Astrocyte of the cerebellum (primary cell): ENCODE measurements around the gene OSBPL3.

Source experiments
- DNase-seq: peaks from one replicate; pipeline ENCODE4 v3.0.0-alpha.2; 2011; ENCODE audit warnings: low read depth
- H3K4me3 ChIP-seq: 2 replicates; pipeline ENCODE4 v1.5.1; 2011; ENCODE audit warnings: mild to moderate bottlenecking, low read depth, low read length, moderate library complexity
- in situ Hi-C: cut with HindIII; loops from 2 replicates; pipeline ENCODE4 v1.10.0; 2017; ENCODE audit warnings: low sequenced_read_pairs
- TF ChIP-seq, protein P1 (sequence below): IDR thresholded peaks from 2 replicates; pipeline ENCODE4 v1.5.1; 2012; ENCODE audit warnings: low read length, low read depth, moderate library complexity, mild to moderate bottlenecking; ENCODE audit errors: missing control alignments

Gene OSBPL3

DNA sequence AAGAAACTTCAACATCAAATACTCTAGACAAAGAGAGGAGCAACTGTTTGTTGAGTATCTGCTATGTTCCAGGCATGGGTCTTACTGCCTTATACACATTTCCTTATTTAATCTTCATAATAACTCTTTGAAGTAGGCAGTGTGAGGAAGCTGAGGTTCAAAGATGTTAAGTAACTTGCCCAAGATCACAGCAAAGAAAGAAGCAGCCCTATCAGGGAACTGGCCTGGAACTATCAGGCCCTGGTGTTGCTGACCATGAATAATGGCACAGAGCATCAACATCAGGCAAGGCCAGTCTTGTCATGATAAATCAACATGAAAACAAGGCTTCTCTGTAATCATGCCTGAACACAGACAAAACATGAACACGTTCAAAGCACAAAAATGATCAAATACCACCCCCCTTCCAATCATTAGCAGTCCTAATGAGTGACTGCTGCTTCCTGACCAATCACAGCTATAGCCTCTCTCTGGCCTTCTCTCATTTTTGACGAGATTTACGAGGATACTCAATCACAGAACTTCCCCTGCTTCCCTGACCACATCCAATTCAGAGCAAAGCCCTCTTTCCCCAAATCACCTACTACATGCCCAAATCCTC is 225.0 kb downstream of the OSBPL3 start:
- in situ Hi-C loops = no loop called here
- no peak overlapping the region for H3K4me3 ChIP-seq
- TF ChIP-seq, protein P1, sequence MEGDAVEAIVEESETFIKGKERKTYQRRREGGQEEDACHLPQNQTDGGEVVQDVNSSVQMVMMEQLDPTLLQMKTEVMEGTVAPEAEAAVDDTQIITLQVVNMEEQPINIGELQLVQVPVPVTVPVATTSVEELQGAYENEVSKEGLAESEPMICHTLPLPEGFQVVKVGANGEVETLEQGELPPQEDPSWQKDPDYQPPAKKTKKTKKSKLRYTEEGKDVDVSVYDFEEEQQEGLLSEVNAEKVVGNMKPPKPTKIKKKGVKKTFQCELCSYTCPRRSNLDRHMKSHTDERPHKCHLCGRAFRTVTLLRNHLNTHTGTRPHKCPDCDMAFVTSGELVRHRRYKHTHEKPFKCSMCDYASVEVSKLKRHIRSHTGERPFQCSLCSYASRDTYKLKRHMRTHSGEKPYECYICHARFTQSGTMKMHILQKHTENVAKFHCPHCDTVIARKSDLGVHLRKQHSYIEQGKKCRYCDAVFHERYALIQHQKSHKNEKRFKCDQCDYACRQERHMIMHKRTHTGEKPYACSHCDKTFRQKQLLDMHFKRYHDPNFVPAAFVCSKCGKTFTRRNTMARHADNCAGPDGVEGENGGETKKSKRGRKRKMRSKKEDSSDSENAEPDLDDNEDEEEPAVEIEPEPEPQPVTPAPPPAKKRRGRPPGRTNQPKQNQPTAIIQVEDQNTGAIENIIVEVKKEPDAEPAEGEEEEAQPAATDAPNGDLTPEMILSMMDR = no peak
- DNase-seq = no peak

DNA sequence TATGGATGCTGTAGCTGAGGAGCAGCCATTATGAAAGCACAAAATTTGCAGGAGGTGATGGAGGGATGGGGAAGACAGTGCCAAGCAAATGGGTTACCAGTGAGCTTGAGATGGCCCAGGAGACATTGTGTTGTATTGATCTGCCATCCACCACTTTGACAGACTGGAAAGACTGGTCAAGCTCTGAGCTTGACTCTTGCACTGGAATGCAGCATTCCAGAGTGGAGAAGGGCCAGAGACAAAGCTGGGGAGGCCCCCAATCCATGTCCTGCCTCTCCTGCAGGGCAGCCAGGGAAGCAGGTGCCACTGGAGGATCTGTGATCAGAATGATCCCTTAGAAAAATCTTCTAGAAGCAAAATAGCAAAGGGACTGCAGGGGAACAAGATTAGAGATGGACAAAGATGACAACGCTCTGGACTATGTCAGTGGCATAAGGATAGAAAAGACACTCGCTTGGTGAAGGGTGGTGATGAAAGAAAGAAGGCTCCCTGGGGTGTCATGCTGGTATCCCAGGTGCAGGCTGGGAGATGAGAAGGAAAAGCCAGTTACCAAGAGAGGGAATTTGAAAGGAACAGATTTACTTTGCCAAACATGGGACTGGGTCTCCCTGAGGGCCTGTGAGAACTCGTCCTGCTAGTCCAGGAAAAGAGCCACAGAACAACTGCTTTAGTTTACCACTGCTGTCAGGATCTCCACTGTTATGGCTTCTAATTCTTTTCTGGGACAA is 227.7 kb downstream of the OSBPL3 start:
- DNase-seq = no peak
- no peak overlapping the region for H3K4me3 ChIP-seq
- TF ChIP-seq, protein P1 = no peak
- in situ Hi-C loops = no loop called here

DNA sequence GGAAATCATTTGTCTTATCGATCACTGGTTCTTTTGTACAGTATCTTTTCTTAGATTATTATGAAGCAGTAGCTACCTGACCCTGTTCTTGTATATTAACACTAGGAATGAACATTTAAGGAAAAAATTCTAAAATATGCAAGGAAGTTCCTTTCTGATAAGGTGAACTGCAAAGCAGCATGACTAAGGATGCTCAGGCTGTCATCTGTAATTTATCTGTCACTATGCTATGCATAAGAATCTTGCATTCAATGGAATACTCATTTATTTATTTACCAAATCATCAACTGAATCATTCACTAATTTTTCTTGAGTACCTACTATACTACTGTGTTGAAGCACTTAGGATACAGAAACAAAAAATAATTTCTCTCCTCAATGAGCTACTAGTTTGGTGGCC is 228.5 kb downstream of the OSBPL3 start:
- TF ChIP-seq, protein P1 = no peak
- DNase-seq = no peak
- in situ Hi-C loops = no loop called here
- no peak overlapping the region for H3K4me3 ChIP-seq

DNA sequence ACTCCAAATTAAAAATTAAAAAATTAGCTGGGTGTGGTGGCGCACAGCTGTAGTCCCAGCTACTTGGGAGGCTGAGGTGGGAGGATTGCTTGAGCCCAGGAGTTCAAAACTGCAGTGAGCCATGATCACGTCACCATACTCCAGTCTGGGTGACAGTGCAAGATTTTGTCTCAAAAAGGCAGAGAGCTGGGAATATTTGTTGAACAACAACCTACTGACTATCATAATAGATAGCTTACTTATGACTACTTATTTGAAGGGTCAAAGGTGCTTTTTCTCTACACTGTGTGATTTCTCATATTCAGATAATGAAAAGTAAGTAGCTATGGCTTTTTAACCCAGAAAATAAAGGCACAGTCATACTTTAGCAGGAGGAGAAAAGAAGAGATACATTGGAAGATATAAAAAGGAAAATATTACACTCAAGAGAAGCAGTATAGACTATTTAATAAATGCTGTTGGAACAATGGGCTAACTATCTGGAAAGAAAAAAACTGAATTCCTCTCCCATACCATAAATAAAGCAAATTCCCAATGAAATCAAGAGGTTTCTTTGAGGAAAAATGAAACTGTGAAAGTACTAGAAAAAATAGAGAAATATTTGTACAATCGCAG is 229.4 kb downstream of the OSBPL3 start:
- TF ChIP-seq, protein P1 = no peak
- DNase-seq = no peak
- in situ Hi-C loops = no loop called here

DNA sequence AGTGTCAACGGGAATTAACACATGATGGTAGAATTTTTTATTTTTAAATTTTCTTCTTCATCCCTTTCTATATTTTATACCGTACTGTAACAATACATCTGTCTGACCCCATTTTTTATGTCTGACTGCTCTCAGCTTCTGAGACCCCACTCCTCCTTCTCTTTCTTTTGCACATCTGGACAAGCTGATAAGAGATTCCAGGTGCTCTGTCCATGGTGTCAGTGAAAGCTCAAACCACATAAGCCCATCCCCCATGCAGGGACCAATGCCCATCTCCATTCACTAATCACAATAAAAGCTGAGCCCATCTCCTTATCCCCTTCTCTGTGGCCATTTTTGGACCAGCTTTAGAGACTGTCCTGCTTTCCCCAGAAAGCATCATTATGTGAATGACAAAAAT is 231.5 kb downstream of the OSBPL3 start:
- in situ Hi-C loops = no loop called here
- no peak for DNase-seq
- TF ChIP-seq, protein P1 = no peak
- no peak overlapping the region for H3K4me3 ChIP-seq

More for the DNA sequence above, 229.4 kb downstream of the OSBPL3 start:
- H3K4me3 ChIP-seq = no peak overlapping the region
